GM21381 (cell line): ENCODE results near the gene SMAD6.
A peak's percentile ranks its signal among the peaks of the same experiment; 100 is the strongest.
"Not testable (repeated sequence)": the region's sequence is repeated elsewhere in the genome, so short reads cannot be mapped to it uniquely, and the experiment has no call there.

Source experiments
- ATAC-seq: cut with Tn5 transposase; IDR thresholded peaks from one replicate; pipeline ENCODE4 v1.9.1; 2021; ENCODE audit warnings: mild to moderate bottlenecking, moderate library complexity; ENCODE audit not compliant: unreplicated experiment

SMAD6 gene

GRCh38 chr15:66819084-66819483, 117.0 kb downstream of the SMAD6 start:
- peak; percentile 62 for ATAC-seq

- no peak for ATAC-seq
Observed at GRCh38 chr15:66820481-66821176, 118.6 kb downstream of the SMAD6 start.

GRCh38 chr15:66821307-66821706, 119.3 kb downstream of the SMAD6 start:
- ATAC-seq, result no peak

GRCh38 chr15:66822114-66822513, 120.1 kb downstream of the SMAD6 start:
- ATAC-seq, result no peak

- no peak for ATAC-seq
Observed at GRCh38 chr15:66822576-66822975, 120.5 kb downstream of the SMAD6 start.

GRCh38 chr15:66823601-66824000, 121.6 kb downstream of the SMAD6 start:
- no peak for ATAC-seq

GRCh38 chr15:66824424-66824823, 122.4 kb downstream of the SMAD6 start:
- no peak for ATAC-seq

GRCh38 chr15:66825139-66825538, 123.1 kb downstream of the SMAD6 start:
- no peak for ATAC-seq

- no peak for ATAC-seq
Observed at GRCh38 chr15:66825731-66826130, 123.7 kb downstream of the SMAD6 start.

- no peak for ATAC-seq
Observed at GRCh38 chr15:66826507-66826906, 124.5 kb downstream of the SMAD6 start.

- ATAC-seq, result no peak
Observed at GRCh38 chr15:66827039-66827697, 125.1 kb downstream of the SMAD6 start.

- ATAC-seq, result no peak
Observed at GRCh38 chr15:66827698-66828055, 125.6 kb downstream of the SMAD6 start.

- ATAC-seq, result not testable (repeated sequence)
Observed at GRCh38 chr15:66828817-66829541, 126.9 kb downstream of the SMAD6 start.

- ATAC-seq, result no peak
Observed at GRCh38 chr15:66829551-66830121, 127.6 kb downstream of the SMAD6 start.

- no peak for ATAC-seq
Observed at GRCh38 chr15:66830358-66830757, 128.3 kb downstream of the SMAD6 start.

- no peak for ATAC-seq
Observed at GRCh38 chr15:66830823-66831222, 128.8 kb downstream of the SMAD6 start.

GRCh38 chr15:66831289-66831688, 129.3 kb downstream of the SMAD6 start:
- no peak for ATAC-seq

GRCh38 chr15:66831801-66832390, 129.9 kb downstream of the SMAD6 start:
- no peak for ATAC-seq
